A549 (cell line): ENCODE data around the gene PEPD. TPM values are rescaled to one million over a fixed set of nuclear protein-coding genes. Genes with fewer than 3 reads are reported as not detected.
A peak's percentile ranks its signal among the peaks of the same experiment; 100 is the strongest.

ENCODE experiments used
- ATAC-seq, 2 experiments: fragments of 200-7000 bp in 1 of 2; fragments of >200 bp in 1 of 2; cut with Nextera tagmentation in 1 of 2; cut with Tn5 transposase in 1 of 2; 3 replicates each; pipeline versions ENCODE4 v1.8.0 to v1.9.1; 2018 to 2020; ENCODE audit warnings: mild to moderate bottlenecking in 1 of 2, moderate library complexity in 1 of 2
- CTCF ChIA-PET: fragments of 300-600 bp; sonication (Branson Sonifier 250); formaldehyde crosslinking; extraction: SDS; loops from one replicate; lab custom pipeline; 2021; ENCODE audit warnings: antibody characterized with exemption, inconsistent platforms; lab: Yijun Ruan, JAX
- POLR2A ChIA-PET: fragments of 350-600 bp; formaldehyde crosslinking; extraction: SDS; loops from one replicate; lab custom pipeline; 2021; ENCODE audit warnings: antibody characterized with exemption, inconsistent platforms; lab: Yijun Ruan, JAX
- DNase-seq, 2 experiments: peaks; one replicate each; pipeline versions ENCODE4 v3.0.0 to v3.0.0-alpha.2; 2011 to 2016; ENCODE audit warnings: low read depth in 1 of 2, low spot score in 1 of 2
- FAIRE-seq: peaks from 2 replicates; lab custom pipeline; 2011; peaks lifted over from hg19 to GRCh38; lab: Jason Lieb, UNC
- H3K27ac ChIP-seq, 2 experiments: fragments of >200 bp; sonication (Bioruptor Twin); formaldehyde crosslinking; 3 replicates each; pipeline ENCODE4 v1.5.1; 2016 to 2017
- H3K4me1 ChIP-seq: fragments of >200 bp; sonication (Bioruptor Twin); formaldehyde crosslinking; 3 replicates; pipeline ENCODE4 v1.6.1; 2016
- H3K4me2 ChIP-seq: fragments of >200 bp; sonication (Bioruptor Twin); formaldehyde crosslinking; 3 replicates; pipeline ENCODE4 v1.6.1; 2016
- H3K4me3 ChIP-seq: fragments of >200 bp; sonication (Bioruptor Twin); formaldehyde crosslinking; 3 replicates; pipeline ENCODE4 v1.5.1; 2016
- H3K9me3 ChIP-seq: fragments of >200 bp; sonication (Bioruptor Twin); formaldehyde crosslinking; 3 replicates; pipeline ENCODE4 v1.6.1; 2016
- BCL3 ChIP-seq: fragments of >200 bp; sonication (Bioruptor Twin); formaldehyde crosslinking; IDR thresholded peaks from 3 replicates; pipeline ENCODE4 v1.6.1; 2016
- BHLHE40 ChIP-seq: IDR thresholded peaks from 2 replicates; pipeline ENCODE4 v1.6.1; 2012; ENCODE audit warnings: low read depth, low read length, inconsistent platforms
- CEBPB ChIP-seq, 2 experiments: fragments of >200 bp in 1 of 2; sonication (Bioruptor Twin) in 1 of 2; formaldehyde crosslinking in 1 of 2; IDR thresholded peaks; 2 replicates each; pipeline ENCODE4 v1.6.1; 2012 to 2016
- E2F6 ChIP-seq: IDR thresholded peaks from 2 replicates; pipeline ENCODE4 v1.6.1; 2012; ENCODE audit warnings: low read depth, borderline replicate concordance
- EHMT2 ChIP-seq: fragments of 200-600 bp; sonication (generic); IDR thresholded peaks from 2 replicates; pipeline ENCODE4 v1.6.1; 2016; ENCODE audit warnings: antibody characterized with exemption, low read depth, mild to moderate bottlenecking, moderate library complexity
- EP300 ChIP-seq, 2 experiments: fragments of >200 bp; sonication (Bioruptor Twin); formaldehyde crosslinking; IDR thresholded peaks; 2 replicates in 1 of 2; 3 replicates in 1 of 2; pipeline ENCODE4 v1.6.1; 2016 to 2017
- FOSL2 ChIP-seq, 2 experiments: fragments of 450-650 bp in 1 of 2; fragments of >200 bp in 1 of 2; sonication (Bioruptor Twin) in 1 of 2; formaldehyde crosslinking; IDR thresholded peaks; 2 replicates each; pipeline versions ENCODE4 v1.5.0 to v1.6.1; 2016 to 2020; ENCODE audit warnings: mild to moderate bottlenecking in 1 of 2, moderate library complexity in 1 of 2
- GATA3 ChIP-seq: IDR thresholded peaks from 2 replicates; pipeline ENCODE4 v1.6.1; 2012; ENCODE audit warnings: borderline replicate concordance
- HES2 ChIP-seq: fragments of >200 bp; sonication (Bioruptor Twin); formaldehyde crosslinking; IDR thresholded peaks from 2 replicates; pipeline ENCODE4 v1.6.1; 2016
- HEYL ChIP-seq: fragments of 250-450 bp; sonication (Bioruptor Pico); IDR thresholded peaks from 2 replicates; pipeline ENCODE4 v1.8.0; 2021; ENCODE audit warnings: mild to moderate bottlenecking, moderate library complexity
- JUN ChIP-seq, 2 experiments: fragments of >200 bp; sonication (Bioruptor Twin); formaldehyde crosslinking; IDR thresholded peaks; 2 replicates in 1 of 2; 3 replicates in 1 of 2; pipeline ENCODE4 v1.6.1; 2016 to 2017
- KDM1A ChIP-seq: fragments of 200-600 bp; sonication (generic); IDR thresholded peaks from 2 replicates; pipeline ENCODE4 v1.6.1; 2016; ENCODE audit warnings: low read depth, mild to moderate bottlenecking
- MAFK ChIP-seq: fragments of 450-650 bp; IDR thresholded peaks from 2 replicates; pipeline ENCODE4 v1.6.1; 2014; ENCODE audit not compliant: partially characterized antibody
- MAZ ChIP-seq: fragments of 150-350 bp; IDR thresholded peaks from 2 replicates; pipeline ENCODE4 v1.6.1; 2014; ENCODE audit warnings: antibody characterized with exemption, low read depth, low read length, borderline replicate concordance
- MYC ChIP-seq: IDR thresholded peaks from 2 replicates; pipeline ENCODE4 v1.6.1; 2012; ENCODE audit warnings: mild to moderate bottlenecking, inconsistent platforms, low read length, improper control_type of control experiment, borderline replicate concordance
- NPAS2 ChIP-seq: fragments of 250-450 bp; sonication (Bioruptor Pico); IDR thresholded peaks from 2 replicates; pipeline ENCODE4 v1.8.0; 2022; ENCODE audit warnings: mild to moderate bottlenecking, moderate library complexity, borderline replicate concordance
- PBX3 ChIP-seq: IDR thresholded peaks from 2 replicates; pipeline ENCODE4 v1.6.1; 2012
- POLR2AphosphoS2 ChIP-seq: conservative IDR thresholded peaks from 2 replicates; pipeline ENCODE4 v1.6.1; 2012; ENCODE audit warnings: low read length, improper control_type of control experiment, inconsistent platforms
- RAD21 ChIP-seq, 2 experiments: fragments of >200 bp in 1 of 2; sonication (Bioruptor Twin) in 1 of 2; formaldehyde crosslinking in 1 of 2; IDR thresholded peaks in 1 of 2; conservative IDR thresholded peaks in 1 of 2; 2 replicates in 1 of 2; 3 replicates in 1 of 2; pipeline ENCODE4 v1.6.1; 2012 to 2018; ENCODE audit warnings: inconsistent platforms in 1 of 2
- RCOR1 ChIP-seq: fragments of 150-350 bp; IDR thresholded peaks from 2 replicates; pipeline ENCODE4 v1.6.1; 2014; ENCODE audit warnings: antibody characterized with exemption, low read length, low read depth
- REST ChIP-seq: fragments of 200-600 bp; sonication (generic); IDR thresholded peaks from 2 replicates; pipeline ENCODE4 v1.6.1; 2016; ENCODE audit warnings: antibody characterized with exemption, mild to moderate bottlenecking, moderate library complexity
- TFCP2L1 ChIP-seq: fragments of 250-450 bp; sonication (Bioruptor Pico); IDR thresholded peaks from 2 replicates; pipeline ENCODE4 v1.5.0; 2021; ENCODE audit warnings: mild to moderate bottlenecking
- USF2 ChIP-seq: fragments of 450-650 bp; IDR thresholded peaks from 2 replicates; pipeline ENCODE4 v1.6.1; 2014; ENCODE audit warnings: antibody characterized with exemption
- ZNF302 ChIP-seq: fragments of 250-450 bp; sonication (Bioruptor Pico); IDR thresholded peaks from 2 replicates; pipeline ENCODE4 v1.9.0; 2021; ENCODE audit warnings: inconsistent platforms, mild to moderate bottlenecking, moderate library complexity
- WGBS: methylation state at CpG from one replicate; pipeline ENCODE4 v1.1.6; 2017; ENCODE audit errors: missing lambda C conversion rate; 5-methylcytosine and 5-hydroxymethylcytosine counted together
- polyA plus RNA-seq, 4 experiments: library from polyadenylated mRNA; depleted of rRNA in 3 of 4; stranded (reverse); fragments of >200 nt; fragmentation: RNase III in 1 of 4; extraction: RNeasy Plus Mini Kit Qiagen cat#74134 plus additional on column Dnase treatment in 1 of 4; gene quantifications; 2 replicates in 3 of 4; 3 replicates in 1 of 4; pipeline ENCODE4 v1.2.3, GENCODE V29; 2011 to 2017

The PEPD gene
- polyA plus RNA-seq, 2 of the 4 experiments (the other 2 are of a cell fraction): 85.5 to 100 TPM

GRCh38 chr19:33370783-33371182 is 150.8 kb downstream of the PEPD start (continued):
- no peak for TF ChIP-seq GATA3
- no peak for TF ChIP-seq EP300 (IDR thresholded peaks at IDR 0.05)
- TF ChIP-seq FOSL2 (IDR thresholded peaks at IDR 0.05): no peak
- no peak for TF ChIP-seq FOSL2 (CRISPR knock-in tag; IDR thresholded peaks at IDR 0.05)
- no peak for TF ChIP-seq HES2
- no peak for TF ChIP-seq HEYL (CRISPR knock-in tag)

- 0 out of 6 replicates have a peak overlapping the region, but pooled peaks of 1 of the 2 experiments have one; percentile 1 for H3K27ac ChIP-seq
- 35% methylated on average over 5 of the region's 5 CpGs for WGBS
- peak in 1 of 2 experiments; percentile 49 for DNase-seq
- H3K9me3 ChIP-seq: no peaks in the 10 kb centered on the region
- peak overlapping the region; percentile 8; the same call in 1 of the 3 replicates for H3K4me2 ChIP-seq
- H3K4me1 ChIP-seq: peaks cover 12% of the 10 kb centered on the region; the same call in 2 of the 3 replicates
- H3K4me3 ChIP-seq: no peak overlapping the region
- FAIRE-seq: peak; percentile 92
- ChIA-PET CTCF (interaction anchor here (0.8 to 5.7 kb wide), 13 partner anchors 8 to 410 kb away, joined by 3 to 28 read pairs (median 6); partner anchors contain the start of gene CEBPA), POLR2A (interaction anchor here (0.7 to 1.8 kb wide), 4 partner anchors 10 to 74 kb away, joined by 3 to 6 read pairs (median 4); partner anchors contain the start of gene CEBPA)
- TF ChIP-seq USF2: peak; percentile 78
- TF ChIP-seq MYC: no peak
- ATAC-seq: peak in 1 of 2 experiments; percentile 16; a peak in 2 of 6 replicates
Measured at GRCh38 chr19:33368074-33368864, 153.3 kb downstream of the PEPD start.

GRCh38 chr19:33366897-33367296 is 154.7 kb downstream of the PEPD start:
- POLR2A ChIA-PET: interaction anchor here (1.6 to 1.8 kb wide), 2 partner anchors 11 to 64 kb away, joined by 4 to 6 read pairs; partner anchors contain the start of gene CEBPA
- FAIRE-seq (peak; percentile 43), DNase-seq (no peak), ATAC-seq (no peak)
- peaks cover 9% of the 10 kb centered on the region; the same call in 2 of the 3 replicates for H3K4me1 ChIP-seq
- TF ChIP-seq ZNF302 (CRISPR knock-in tag) (no peak), KDM1A (no peak), RCOR1 (no peak), PBX3 (no peak), MAZ (no peak), EHMT2 (no peak), TFCP2L1 (CRISPR knock-in tag) (no peak), BCL3 (no peak), NPAS2 (CRISPR knock-in tag) (no peak), BHLHE40 (no peak), RAD21 (conservative IDR thresholded peaks at IDR 0.05 in 1 of 2, IDR thresholded peaks at IDR 0.05 in 1 of 2) (no peak), MAFK (no peak), REST (no peak), JUN (IDR thresholded peaks at IDR 0.05) (no peak), CEBPB (IDR thresholded peaks at IDR 0.05) (no peak), E2F6 (no peak), POLR2AphosphoS2 (no peak)
- WGBS: 60% methylated on average over 5 of the region's 5 CpGs
- no peaks in the 10 kb centered on the region for H3K9me3 ChIP-seq
- no peak overlapping the region for H3K4me2 ChIP-seq
- CTCF ChIA-PET: interaction anchor here (0.5 to 5.7 kb wide), 11 partner anchors 8 to 734 kb away, joined by 3 to 28 read pairs (median 5); partner anchors contain the start of gene CEBPA
- H3K27ac ChIP-seq: no peak overlapping the region
- H3K4me3 ChIP-seq: no peak overlapping the region
